LoVo (cell line): ENCODE data around the gene IGF2BP1.
"Not testable (repeated sequence)": the region's sequence is repeated elsewhere in the genome, so short reads cannot be mapped to it uniquely, and the experiment has no call there.

Experiments
- DNase-seq: peaks from one replicate; pipeline ENCODE4 v3.0.0-alpha.2; 2016; ENCODE audit warnings: low spot score

The IGF2BP1 gene

GRCh38 chr17:49054342-49055092 lies 57.3 kb downstream of the IGF2BP1 start:
- no peak for DNase-seq

GRCh38 chr17:49055181-49055927 lies 58.2 kb downstream of the IGF2BP1 start:
- no peak for DNase-seq

GRCh38 chr17:49061524-49061943 lies 64.3 kb downstream of the IGF2BP1 start:
- no peak for DNase-seq

- DNase-seq: no peak
These were observed 66.5 kb downstream of the IGF2BP1 start for GRCh38 chr17:49063652-49064051.

GRCh38 chr17:49067163-49067562 lies 70.0 kb downstream of the IGF2BP1 start:
- DNase-seq: no peak

- DNase-seq: no peak
These were observed 72.5 kb downstream of the IGF2BP1 start for GRCh38 chr17:49069585-49070273.

GRCh38 chr17:49071106-49071505 lies 73.9 kb downstream of the IGF2BP1 start:
- no peak for DNase-seq

- DNase-seq: no peak
These were observed 77.8 kb downstream of the IGF2BP1 start for GRCh38 chr17:49074851-49075540.

GRCh38 chr17:49076573-49077384 lies 79.6 kb downstream of the IGF2BP1 start:
- no peak for DNase-seq

- no peak for DNase-seq
These were observed 81.1 kb downstream of the IGF2BP1 start for GRCh38 chr17:49078248-49078647.

- no peak for DNase-seq
These were observed 82.9 kb downstream of the IGF2BP1 start for GRCh38 chr17:49079840-49080663.

GRCh38 chr17:49082231-49082630 lies 85.0 kb downstream of the IGF2BP1 start:
- no peak for DNase-seq

GRCh38 chr17:49085046-49085445 lies 87.9 kb downstream of the IGF2BP1 start:
- DNase-seq: not testable (repeated sequence)

GRCh38 chr17:49085565-49086315 lies 88.6 kb downstream of the IGF2BP1 start:
- no peak for DNase-seq

GRCh38 chr17:49086316-49086605 lies 89.1 kb downstream of the IGF2BP1 start:
- no peak for DNase-seq

GRCh38 chr17:49086649-49087048 lies 89.5 kb downstream of the IGF2BP1 start:
- no peak for DNase-seq

GRCh38 chr17:49089094-49089493 lies 91.9 kb downstream of the IGF2BP1 start:
- DNase-seq: no peak

GRCh38 chr17:49090878-49091594 lies 93.9 kb downstream of the IGF2BP1 start:
- DNase-seq: no peak

GRCh38 chr17:49093131-49093530 lies 95.9 kb downstream of the IGF2BP1 start:
- no peak for DNase-seq
